ENCODE data around the gene WNT5B. TPM values are rescaled to one million over a fixed set of nuclear protein-coding genes. Genes with fewer than 3 reads are reported as not detected.

WNT5B gene
- total RNA-seq, 2 donors from 2014 or later = 1.5 to 3.0 TPM

DNA sequence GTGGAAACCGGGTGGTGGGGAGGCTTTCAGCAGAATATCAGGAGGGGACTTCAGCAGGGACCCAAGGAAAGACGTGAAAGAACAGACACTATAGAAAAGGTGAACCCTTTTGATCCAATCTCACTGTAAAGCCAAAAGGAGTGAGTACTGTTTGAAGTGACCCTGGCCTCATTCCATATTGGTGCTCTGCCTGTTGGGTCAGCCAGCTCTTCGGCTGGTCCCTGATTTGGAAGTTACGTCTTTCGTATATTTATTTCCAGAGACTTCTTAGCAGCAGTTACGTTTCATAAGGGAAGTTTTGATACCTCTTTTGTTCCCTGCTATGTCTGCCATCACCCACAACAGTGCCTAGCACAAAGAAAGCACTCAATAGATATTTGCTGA lies 21.9 kb downstream of the WNT5B start:
- H3K27me3 ChIP-seq = no peaks in the 10 kb centered on the region
- no peaks in the 10 kb centered on the region for H3K9me3 ChIP-seq
- TF ChIP-seq, protein P1, sequence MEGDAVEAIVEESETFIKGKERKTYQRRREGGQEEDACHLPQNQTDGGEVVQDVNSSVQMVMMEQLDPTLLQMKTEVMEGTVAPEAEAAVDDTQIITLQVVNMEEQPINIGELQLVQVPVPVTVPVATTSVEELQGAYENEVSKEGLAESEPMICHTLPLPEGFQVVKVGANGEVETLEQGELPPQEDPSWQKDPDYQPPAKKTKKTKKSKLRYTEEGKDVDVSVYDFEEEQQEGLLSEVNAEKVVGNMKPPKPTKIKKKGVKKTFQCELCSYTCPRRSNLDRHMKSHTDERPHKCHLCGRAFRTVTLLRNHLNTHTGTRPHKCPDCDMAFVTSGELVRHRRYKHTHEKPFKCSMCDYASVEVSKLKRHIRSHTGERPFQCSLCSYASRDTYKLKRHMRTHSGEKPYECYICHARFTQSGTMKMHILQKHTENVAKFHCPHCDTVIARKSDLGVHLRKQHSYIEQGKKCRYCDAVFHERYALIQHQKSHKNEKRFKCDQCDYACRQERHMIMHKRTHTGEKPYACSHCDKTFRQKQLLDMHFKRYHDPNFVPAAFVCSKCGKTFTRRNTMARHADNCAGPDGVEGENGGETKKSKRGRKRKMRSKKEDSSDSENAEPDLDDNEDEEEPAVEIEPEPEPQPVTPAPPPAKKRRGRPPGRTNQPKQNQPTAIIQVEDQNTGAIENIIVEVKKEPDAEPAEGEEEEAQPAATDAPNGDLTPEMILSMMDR (IDR thresholded peaks at IDR 0.05) = no peak
- H3K4me1 ChIP-seq = peaks cover 0 to 23% of the 10 kb centered on the region in 2 donors
- no peak overlapping the region for H3K4me3 ChIP-seq
- DNase-seq (ENCODE audit: low spot score) = no peak
- no peaks in the 10 kb centered on the region for H3K36me3 ChIP-seq
- H3K27ac ChIP-seq = peak overlapping the region in 1 of 2 donors; percentile 35

DNA sequence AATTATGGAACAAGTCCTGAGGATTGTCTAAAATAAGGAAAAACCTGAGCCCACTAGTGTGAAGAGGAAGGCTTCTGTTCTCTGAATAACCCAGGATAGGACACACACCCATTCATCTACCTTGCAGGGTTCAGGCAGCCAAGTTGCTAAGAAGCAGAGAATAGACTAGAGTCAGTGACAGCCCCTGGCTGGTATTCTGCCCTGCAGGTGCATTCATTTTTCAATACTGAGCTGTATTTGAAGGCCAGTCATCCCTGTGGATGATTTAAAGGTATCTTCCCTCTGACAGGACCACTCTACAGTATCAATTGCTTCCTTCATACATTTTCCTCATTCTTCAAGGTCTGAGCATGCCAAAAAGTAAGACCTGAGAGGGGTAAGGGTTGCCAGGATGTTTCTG lies 22.9 kb downstream of the WNT5B start:
- H3K4me3 ChIP-seq = no peak overlapping the region
- peaks cover 0 to 23% of the 10 kb centered on the region in 2 donors for H3K4me1 ChIP-seq
- DNase-seq (ENCODE audit: low spot score) = no peak
- no peaks in the 10 kb centered on the region for H3K27me3 ChIP-seq
- no peaks in the 10 kb centered on the region for H3K36me3 ChIP-seq
- H3K27ac ChIP-seq = no peak overlapping the region
- H3K9me3 ChIP-seq = no peaks in the 10 kb centered on the region
- TF ChIP-seq, protein P1 (IDR thresholded peaks at IDR 0.05) = no peak

DNA sequence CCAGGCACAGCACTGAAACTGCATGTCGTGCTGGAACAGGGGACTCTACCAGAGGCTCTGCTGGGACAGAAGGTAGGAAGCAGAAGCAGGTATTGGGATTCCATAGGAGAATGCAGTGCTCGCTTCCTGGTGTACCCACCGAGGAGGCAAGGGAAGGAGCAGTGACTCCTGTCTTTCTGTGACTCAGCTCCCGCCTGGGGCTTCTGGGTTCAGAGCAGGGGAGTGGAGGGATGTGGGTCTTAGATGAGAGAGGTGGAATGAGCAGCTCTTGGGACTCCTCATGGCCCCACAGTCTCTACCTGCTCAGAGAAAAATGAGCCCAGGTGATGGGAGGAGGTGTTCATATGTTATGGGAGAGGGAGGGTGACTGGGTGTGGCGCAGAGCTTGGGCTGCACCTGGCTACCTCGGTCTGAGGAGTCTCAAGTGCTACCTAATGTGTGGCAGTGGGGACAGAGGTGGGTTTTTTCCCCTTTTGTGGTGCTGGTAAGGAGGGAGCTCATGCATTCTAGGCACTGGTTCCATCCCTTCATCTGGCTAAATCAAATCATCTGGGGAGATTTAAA lies 26.3 kb downstream of the WNT5B start:
- no peak overlapping the region for H3K4me3 ChIP-seq
- no peak for DNase-seq (ENCODE audit: low spot score)
- H3K27ac ChIP-seq = no peak overlapping the region
- TF ChIP-seq, protein P1 (IDR thresholded peaks at IDR 0.05) = no peak
- peaks cover 0 to 35% of the 10 kb centered on the region in 2 donors for H3K4me1 ChIP-seq
- H3K36me3 ChIP-seq = no peaks in the 10 kb centered on the region
- H3K9me3 ChIP-seq = no peaks in the 10 kb centered on the region
- H3K27me3 ChIP-seq = no peaks in the 10 kb centered on the region

DNA sequence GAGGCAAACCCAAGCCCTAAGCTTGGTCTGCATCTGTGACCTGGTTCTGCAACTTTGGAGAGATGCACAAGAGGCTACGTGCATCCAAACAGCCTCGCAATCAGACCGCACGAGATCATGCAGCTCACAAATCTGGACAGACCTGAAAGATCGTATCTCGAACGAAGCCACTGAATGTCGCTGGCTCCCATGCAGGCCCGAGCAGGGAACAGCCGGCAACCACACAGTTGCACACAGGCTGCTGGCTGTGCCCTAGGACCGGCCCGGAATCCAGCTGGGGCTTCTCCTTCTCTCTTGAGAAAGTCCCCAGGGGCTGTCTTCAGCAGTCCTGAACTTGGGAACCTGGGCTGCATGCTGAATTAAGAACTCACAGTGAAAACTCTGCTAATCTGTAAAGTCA lies 27.9 kb downstream of the WNT5B start:
- Histone ChIP-seq H3K9me3 (no peaks in the 10 kb centered on the region), H3K36me3 (no peaks in the 10 kb centered on the region), H3K27me3 (no peaks in the 10 kb centered on the region), H3K27ac (no peak overlapping the region), H3K4me3 (no peak overlapping the region), H3K4me1 (peaks cover 0 to 28% of the 10 kb centered on the region in 2 donors)
- TF ChIP-seq, protein P1 (IDR thresholded peaks at IDR 0.05) = no peak
- no peak for DNase-seq (ENCODE audit: low spot score)

DNA sequence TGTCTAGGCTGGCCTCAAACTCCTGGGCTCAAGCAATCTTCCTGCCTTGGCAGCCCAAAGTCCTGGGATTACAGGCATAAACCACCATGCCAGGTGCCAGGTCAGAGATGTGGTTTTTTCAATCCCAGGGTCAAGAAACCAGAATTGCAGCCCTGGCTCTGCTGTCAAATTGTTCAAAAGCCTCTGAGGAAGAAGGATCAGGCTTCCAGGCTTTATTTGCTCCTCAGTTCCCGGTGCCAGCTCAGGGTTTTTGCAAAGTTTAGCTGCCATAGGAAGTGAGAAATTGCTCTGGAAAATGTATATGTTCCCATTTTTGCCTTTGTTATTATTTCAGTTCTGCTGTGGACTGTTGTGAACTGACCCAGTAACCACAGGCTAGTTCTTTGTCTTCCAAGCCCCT lies 28.7 kb downstream of the WNT5B start:
- Histone ChIP-seq H3K4me3 (no peak overlapping the region), H3K27me3 (no peaks in the 10 kb centered on the region), H3K27ac (peak overlapping the region; percentile 85 to 87), H3K4me1 (peaks cover 0 to 30% of the 10 kb centered on the region in 2 donors), H3K36me3 (no peaks in the 10 kb centered on the region), H3K9me3 (no peaks in the 10 kb centered on the region)
- DNase-seq (ENCODE audit: low spot score) = no peak
- TF ChIP-seq, protein P1 (IDR thresholded peaks at IDR 0.05) = no peak
